Measurements from ENCODE around the gene LURAP1L.

Gene LURAP1L

DNA sequence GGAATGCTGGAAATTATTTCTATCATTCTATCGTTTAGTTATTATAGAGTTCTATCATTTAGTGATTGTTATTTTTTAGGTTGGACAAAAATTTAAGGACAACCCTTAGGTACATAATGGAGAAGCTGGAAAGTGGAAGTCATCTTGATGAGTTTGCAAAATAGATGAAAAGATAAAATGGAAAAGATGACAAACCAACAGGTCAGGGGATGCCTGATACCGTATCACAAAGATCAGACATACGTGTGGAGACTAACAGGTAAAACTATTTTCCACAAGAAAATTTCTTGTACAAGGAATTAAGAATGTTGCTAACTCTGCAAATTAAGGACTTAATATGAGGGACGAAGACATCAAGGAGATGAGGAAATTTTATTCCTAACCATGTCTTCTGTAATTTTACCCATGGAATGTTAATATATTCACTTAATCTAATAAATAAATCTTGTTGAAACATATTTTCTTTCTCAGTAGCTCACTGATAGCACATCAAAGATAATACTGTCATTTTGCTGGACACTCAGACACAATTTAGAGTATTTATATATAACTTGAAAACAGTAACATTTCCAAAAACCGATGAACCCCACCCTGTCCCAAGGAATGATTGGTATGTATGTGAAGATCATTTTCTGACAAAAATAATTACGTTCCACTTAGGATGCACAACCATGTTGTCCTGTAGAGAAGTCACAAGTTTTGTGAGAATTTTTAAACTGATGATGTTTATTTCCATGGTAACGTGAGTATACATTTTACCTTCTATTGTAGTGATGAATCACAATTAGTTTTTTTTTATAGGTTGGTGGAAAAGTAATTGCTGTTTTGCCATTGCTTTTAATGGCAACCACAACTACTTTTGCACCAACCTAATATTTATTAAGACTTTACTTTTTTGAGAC is 2.6 kb downstream of the LURAP1L start:
- no peak for DNase-seq (ENCODE audit: low spot score)

DNA sequence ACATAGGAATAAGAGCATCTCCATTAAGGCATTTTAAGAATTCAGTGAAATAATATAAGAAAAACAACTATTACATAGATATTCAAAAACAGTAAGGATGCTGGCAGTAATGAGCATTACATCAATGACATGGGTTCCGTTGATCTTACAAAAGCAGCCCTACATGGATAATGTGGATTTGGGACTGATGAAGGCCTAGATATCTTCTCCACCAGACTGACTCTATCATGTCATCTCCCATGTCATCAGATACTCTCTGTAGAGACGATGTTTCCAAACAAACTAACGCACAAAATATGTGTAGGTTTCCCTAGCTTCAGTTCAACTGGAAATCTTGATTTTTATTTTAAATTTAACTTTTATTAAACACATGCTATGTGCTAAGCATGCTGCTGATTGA is 3.6 kb downstream of the LURAP1L start:
- DNase-seq (ENCODE audit: low spot score): no peak

DNA sequence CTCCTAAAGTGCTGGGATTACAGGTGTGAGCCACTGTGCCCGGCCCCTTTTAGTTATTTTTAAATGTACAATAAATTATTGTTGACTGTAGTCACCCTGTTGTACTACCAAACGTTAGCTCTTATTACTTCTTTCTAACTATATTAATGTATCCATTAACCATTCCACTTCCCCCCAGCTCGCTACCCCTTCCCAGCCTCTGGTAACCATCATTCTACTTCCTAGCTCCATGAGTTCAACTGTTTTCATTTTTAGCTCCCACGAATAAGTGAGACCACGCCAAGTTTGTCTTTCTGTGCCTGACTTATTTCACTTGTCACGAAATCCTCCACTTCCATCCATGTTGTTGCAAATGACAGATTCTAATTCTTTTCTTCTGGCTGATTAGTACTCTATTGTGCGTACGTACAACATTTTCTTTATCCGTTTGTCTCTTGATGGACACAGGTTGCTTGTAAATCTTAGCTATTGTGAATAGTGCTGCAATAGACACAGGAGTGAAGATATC is 6.5 kb downstream of the LURAP1L start:
- no peak for DNase-seq (ENCODE audit: low spot score)

DNA sequence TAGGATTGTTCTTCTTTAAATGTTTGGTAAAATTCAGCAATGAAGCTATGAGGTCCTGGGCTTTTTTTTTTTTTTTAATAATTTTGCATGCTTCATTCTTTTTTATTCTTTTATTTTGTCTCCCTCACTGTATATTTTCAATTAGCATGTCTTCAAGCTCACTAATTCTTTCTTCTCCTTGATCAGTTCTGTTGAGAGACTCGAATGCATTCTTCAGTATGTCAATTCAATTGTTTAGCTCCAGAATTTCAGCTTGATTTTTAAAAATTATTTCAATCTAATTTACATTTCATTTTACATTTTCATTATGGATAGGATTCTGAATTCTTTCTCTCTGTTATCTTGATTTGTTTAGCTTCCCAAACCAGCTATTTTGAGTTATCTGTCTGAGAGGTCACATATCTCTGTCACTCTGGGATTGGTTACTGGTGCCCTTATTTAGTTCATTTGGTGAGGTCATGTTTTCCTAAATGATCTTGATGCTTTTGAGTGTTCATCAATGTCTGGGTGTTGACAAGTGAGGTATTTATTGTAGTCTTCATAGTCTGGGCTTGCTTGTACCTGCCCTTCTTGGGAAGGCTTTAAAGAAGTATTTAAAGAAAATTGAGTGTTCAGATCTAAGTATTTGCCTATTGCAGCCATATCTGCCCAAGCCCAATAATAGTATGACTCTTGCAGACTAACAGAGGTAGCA is 9.1 kb downstream of the LURAP1L start:
- no peak for DNase-seq (ENCODE audit: low spot score)

DNA sequence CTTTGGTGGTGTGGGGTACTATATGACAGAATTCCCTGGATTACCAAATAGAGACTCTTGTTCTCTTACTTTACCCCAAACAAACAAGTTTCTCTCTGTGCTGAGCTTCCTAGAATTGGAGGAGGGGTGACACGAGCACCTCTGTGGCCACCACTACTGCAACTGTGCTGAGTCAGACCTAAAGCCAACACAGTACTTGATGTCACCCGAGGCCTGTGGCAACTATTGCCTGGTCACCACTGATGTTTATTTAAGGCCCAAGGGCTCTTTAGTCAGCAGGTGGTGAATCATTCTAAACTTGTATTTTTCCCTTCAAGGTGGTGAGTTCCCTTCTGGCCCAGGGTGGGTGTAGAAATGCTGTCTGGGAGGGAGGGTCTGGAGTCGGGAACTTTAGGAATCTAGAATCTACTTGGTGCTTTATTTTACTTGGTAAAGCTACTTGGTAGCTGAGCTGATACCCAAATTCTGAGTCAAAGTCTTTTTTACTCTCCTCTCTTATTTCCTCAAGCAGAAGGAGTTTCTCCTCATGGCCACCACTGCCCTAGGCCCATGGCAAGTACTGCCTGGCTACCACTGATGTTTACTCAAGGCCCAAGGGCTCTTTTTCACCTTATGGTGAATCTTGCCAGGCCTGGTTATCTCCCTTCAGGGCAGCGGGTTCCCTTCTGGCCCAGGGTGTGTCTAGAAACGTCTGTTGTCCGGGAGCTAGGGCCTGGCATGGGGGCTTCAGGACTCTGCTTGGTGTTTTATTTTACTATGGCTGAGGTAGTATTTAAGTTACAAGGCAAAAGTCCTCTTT is 9.8 kb downstream of the LURAP1L start:
- DNase-seq (ENCODE audit: low spot score): no peak

DNA sequence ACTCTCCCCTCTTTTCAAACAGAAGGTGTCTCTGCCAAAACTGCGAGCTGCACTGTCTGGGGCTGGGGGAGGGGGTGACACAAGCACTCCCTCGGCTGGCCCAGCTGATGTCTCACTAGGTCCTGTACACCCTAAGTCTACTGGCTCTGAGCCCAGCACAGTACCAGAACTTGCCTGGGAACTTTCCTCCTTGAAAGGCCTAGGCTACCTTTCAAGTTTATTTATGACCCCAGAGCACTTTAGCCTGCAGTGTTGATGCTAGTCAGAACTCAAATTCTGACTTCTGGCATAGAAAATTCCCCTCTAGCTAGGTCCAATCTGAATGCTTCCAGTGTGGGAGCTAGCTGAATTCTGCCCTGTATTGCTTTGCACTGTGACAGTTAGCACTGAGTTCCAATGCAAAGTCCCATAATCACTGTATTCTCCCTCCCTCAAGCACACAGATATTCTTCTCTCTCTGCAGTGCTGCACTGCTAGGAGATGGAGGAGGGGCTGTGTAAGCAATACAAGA is 10.5 kb downstream of the LURAP1L start:
- no peak for DNase-seq (ENCODE audit: low spot score)

DNA sequence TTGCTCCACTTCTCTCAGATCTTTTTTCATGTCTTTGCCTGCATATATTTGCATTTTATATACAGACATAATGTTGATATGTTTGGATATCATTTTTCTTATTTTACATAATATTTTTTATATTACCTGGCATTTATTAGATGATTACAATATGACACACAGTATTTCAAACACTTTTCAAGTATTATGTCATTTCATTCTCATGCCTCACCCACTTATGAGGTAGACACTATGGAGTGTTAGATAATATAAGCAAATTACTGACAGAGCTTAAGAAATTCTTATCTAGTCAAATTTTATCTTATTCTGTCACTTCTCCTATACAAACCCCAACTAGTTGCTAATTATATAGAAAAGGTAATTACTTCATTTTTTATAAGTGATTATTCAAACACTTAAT is 11.1 kb downstream of the LURAP1L start:
- no peak for DNase-seq (ENCODE audit: low spot score)

DNA sequence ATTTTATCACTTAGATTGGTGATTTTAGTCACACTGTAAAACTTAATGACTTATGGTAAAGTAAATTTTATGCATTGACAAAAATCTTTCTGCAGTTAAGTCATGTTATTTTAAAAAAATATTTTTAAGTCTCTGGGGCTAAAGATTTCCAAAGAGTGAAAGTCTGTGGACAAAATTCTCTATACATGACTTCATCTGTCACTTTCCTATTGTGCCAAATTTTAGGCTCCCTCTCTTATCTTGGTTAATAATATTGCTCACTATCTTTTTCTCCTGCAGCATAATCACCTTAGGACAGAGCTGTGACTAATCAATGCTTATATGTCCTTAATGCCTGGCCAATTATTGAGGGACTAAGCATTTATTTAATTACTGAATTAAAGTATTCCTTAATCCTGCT is 15.2 kb downstream of the LURAP1L start:
- no peak for DNase-seq (ENCODE audit: low spot score)

DNA sequence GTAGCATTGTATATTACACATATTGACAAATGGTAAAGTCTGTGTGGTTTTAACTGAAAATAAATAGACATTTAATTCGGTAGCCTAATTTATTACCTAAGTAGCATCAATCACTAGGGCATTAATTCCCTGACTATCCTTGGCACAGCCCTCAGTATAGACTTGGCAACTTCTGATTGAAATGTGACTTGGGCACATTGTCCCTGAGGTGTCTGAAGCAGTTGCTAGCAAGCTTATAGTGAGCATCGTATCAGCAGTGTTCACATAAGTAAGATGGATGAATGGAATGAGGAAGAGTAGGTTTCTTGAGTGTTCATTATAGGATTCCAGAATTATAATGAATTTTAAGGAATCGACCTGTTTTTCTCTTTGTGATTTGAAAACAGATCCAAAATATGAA is 16.1 kb downstream of the LURAP1L start:
- no peak for DNase-seq (ENCODE audit: low spot score)

DNA sequence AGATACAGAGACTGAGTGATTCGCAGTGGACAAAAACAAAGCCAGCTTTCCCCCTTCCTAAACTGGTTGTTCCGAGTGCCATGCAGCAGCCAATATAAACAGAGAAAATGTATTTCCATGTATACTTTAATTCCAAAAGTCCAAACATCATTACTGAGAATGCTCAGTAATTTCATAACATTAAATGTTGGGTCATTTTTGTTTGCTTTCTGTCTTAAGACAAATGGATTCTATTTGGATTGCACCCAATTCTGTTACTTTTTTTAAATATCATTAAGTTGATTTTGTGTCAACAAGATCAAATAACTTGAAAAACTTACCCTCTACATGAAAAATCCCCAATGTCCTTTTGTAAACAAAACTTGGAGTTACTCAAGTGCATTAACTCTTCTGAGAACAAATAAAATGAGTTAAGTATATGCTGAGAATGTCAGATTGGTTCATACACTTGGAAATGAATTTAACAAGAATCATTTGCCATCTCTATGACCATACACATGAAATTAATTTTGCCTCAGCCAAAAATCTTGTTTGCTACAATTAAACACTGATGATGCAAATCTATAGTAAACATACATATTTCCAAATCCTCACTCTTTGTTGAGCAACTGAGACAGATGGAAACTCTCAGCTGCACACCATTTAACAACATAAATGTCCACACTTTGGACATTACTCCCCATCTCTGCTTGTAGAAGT is 19.4 kb downstream of the LURAP1L start:
- DNase-seq (ENCODE audit: low spot score): no peak

DNA sequence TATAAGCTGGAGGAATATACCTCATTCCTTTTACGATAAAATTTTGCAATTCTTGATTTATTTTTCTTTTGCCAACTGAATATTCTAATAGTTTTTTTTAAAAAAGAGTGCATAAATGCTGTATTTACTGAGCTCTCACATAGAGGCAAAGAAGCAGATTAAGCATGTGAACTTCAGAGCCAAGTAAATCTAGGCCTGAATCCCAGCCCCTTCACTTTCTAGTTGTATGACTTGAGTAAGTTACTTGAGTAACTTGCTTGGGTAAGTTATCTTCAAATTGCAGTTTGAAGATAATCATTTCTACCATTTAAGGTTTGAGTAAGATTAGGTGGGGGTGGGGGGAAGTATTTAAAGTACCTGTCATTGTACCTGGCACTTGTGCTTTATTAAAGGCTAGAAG is 21.8 kb downstream of the LURAP1L start:
- no peak for DNase-seq (ENCODE audit: low spot score)

DNA sequence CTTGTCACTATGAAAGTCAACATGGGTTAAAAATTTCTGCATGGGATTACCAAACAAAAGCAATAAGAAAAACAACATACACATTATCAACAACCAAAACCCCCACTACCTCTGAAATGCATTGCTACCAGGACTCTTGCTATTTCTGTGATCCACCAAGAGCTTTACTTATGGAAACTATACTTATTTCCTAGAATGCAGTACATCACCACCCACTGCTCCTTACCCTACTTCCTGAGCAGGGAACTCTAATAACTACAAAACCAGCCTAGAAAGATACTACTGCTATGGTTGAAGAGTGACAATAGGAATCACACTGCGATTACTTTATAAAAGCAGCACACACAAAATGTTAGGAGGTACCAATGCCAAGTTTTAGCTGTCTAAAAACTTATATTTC is 22.2 kb downstream of the LURAP1L start:
- no peak for DNase-seq (ENCODE audit: low spot score)

DNA sequence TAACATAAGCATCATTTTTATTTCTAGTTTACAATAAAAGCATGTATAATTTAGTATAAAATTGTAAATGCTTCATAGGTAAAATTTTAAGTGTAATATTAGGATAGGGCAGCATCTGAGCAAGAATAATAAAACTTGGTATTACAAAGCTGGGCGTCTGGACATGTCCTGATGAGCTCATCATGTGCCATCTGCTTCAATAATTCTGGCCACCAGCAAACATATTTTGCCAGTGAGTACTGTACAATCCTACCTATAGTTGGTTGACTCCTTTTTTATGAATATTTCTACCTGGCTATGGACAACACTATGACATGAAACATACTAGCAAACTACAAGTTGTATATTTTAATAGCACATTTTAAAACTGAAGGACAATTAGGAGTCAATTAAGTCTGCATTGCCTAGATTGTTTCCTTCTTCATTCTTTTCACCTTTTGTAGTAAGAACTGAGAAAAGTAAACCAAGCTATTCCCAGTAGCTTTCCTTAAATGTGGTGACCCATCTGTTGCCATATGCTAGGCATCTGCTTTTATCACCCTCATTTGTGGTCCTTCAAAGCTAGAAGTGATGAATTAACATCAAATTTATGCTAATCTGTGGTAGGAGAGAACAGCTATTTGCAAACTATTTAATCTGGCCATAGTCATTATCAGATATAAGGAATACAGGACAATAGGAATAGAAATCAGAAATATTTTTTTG is 23.4 kb downstream of the LURAP1L start:
- no peak for DNase-seq (ENCODE audit: low spot score)

DNA sequence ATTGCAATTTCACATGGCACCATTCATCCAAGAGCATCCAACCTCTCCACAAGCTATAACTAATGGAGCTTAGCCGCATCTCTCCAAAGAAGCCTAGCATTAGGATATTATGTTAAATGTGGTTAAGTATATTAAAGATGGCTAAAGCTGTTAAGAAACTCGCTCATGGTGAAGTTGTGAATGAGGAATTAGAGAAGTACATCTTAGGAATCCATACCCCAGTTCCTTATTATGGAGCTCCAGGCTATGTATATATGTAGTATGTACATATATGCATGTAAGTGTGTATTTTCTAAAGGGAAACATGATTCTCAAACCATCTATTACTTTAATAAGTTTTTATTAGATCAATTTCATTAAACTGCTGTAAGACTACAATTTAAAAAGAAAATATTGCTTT is 26.4 kb downstream of the LURAP1L start:
- no peak for DNase-seq (ENCODE audit: low spot score)

DNA sequence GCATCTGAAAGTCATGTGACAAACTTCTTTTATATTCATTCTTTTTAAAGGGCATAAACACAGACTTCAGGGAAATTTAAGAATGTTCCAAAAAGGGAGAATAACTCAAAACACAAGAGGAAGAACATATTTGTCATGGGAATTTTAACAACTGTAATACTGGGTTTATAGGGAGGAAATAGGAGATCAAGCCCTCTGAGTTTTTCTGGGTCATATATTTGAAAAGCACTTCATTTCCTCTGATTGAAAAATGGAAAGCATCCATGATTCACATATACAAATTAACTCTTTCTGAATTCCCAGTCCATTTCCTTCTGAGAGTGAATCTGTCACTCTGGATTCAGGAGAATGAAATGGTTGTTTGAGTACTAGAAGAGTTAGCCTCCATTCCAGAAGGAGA is 26.8 kb downstream of the LURAP1L start:
- no peak for DNase-seq (ENCODE audit: low spot score)

DNA sequence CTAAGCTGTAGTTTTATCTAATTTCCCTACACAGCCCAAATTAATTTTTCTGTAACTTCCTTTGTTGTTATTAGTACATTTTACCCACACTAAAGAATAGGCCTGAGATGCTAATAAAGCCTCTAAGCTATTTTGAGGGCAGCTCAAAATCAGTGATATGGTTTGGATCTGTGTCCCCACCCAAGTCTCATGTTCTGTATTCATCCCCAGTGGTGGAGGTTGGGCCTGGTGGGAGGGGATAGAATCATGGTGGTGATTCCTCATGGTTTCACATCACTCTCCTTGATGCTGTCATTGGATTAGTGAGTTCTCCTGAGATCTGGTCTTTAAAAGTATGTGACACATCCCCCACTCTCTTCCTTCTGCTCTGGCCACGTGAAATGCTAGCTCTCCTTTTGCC is 27.3 kb downstream of the LURAP1L start:
- no peak for DNase-seq (ENCODE audit: low spot score)

DNA sequence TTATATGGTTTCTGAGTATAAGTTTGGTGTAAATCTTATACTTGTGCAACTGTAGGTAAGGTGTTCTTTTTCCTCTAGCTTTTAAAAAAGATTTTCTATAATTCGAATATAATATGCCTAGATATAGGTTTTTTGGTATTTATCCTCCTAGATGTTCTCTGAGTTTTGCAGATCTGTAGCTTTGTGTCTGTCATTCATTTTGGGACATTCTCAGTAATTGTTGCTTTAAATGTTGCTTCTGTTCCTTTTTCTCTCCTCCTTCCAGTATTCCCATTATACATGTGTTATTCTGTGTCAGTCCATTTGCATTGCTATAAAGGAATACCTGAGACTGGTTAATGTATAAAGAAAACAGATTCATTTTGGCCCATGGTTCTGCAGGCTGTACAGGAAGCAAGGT is 33.7 kb downstream of the LURAP1L start:
- no peak for DNase-seq (ENCODE audit: low spot score)

DNA sequence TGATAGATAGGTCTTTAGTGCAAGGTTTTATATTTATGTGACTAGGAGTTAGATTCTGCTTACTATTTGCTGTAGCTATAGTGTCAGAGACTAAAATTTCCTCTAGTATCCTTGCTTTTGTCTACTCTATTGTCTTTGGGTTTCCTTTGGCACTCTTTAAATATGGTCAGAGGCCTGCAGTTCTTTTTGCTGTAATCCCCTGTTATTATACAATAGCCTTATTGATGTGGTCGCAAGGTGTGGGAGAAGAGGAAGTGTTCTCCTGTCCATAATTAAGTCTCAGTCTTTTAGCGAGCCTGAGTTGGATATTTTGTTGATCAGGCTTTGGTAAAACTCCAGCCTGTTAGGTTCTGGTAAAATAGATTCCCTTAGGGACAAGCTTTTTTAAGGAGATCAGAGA is 34.9 kb downstream of the LURAP1L start:
- DNase-seq (ENCODE audit: low spot score): no peak

DNA sequence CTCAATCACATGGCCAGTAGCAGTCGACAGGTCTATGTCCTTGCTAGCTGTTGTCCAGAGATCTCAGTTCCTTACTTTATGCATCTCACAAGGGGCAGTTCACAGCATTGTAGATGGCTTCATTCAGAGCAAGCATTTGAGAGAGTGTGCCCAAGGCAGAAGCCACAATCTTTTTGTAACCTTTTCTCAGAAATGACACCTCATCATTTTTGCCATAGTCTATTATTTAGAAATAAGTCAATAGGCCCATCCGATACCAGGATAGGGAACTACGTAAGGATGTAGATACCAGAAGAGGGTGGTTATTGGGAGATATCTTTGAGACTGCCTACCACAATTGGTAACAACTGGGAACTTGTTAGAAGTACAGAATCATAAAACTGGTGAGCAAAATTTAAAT is 37.1 kb downstream of the LURAP1L start:
- no peak for DNase-seq (ENCODE audit: low spot score)

DNA sequence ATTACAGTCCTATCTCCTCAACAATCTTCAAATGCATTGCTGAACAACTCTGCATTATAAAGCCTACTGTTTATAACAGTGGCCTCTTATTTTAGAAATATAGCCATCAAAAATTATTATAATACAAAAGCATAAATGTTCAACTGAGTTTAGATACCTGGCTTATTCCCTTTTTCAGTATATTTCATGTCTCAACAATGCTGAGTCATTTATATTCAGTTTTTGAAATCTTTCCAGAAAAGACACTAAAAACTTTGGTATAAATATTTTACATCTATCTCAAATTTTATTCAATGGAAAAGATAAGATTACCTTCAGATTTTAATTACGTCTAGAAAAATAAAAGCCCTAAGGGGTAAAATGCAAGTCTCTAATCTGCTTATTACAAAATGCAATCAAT is 37.9 kb downstream of the LURAP1L start:
- no peak for DNase-seq (ENCODE audit: low spot score)

DNA sequence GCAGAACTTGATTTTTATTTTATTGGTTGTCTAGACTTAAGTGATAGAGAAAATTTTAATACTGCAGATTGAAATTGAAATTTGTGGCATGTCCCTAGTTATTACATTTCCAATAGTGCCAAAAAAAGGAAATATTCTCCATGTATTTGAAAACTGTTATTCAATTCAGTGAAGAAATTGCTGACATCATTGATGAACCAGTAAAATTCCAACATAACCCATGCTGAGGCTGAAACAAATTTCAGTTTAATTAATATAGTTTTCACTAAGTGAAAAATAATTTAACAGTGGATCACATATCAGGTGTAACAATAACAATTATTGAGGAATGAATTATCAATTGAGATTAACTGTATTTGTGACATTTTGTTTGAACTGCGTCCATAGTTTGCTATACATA is 38.7 kb downstream of the LURAP1L start:
- DNase-seq (ENCODE audit: low spot score): no peak
